WTC11 (cell line): ENCODE data around the gene ZNF277. TPM values are rescaled to one million over a fixed set of nuclear protein-coding genes. Genes with fewer than 3 reads are reported as not detected.

Experiments used
- ATAC-seq: fragments of 200-7000 bp; cut with Tn5 transposase; 2 replicates; pipeline ENCODE4 v1.10.0; 2021; ENCODE audit warnings: mild to moderate bottlenecking, moderate library complexity
- CTCF ChIA-PET: fragments of 300-600 bp; sonication (Branson Sonifier 250); formaldehyde crosslinking; loops from one replicate; lab custom pipeline; 2021; ENCODE audit warnings: antibody characterized with exemption; lab: Charles Lee
- POLR2A ChIA-PET: fragments of 350-600 bp; sonication (Branson Sonifier 250); formaldehyde crosslinking; loops from one replicate; lab custom pipeline; 2021; ENCODE audit warnings: antibody characterized with exemption; lab: Charles Lee
- DNase-seq: peaks from one replicate; pipeline ENCODE4 v3.0.0; 2021; ENCODE audit warnings: low spot score
- H3K27ac Mint-ChIP-seq: 2 replicates; pipeline ENCODE4 v1.8.0; 2021; ENCODE audit warnings: mixed read lengths
- H3K27me3 Mint-ChIP-seq: 2 replicates; pipeline ENCODE4 v1.8.0; 2021; ENCODE audit warnings: low read depth, mild to moderate bottlenecking, moderate library complexity, mixed read lengths
- H3K36me3 Mint-ChIP-seq: 2 replicates; pipeline ENCODE4 v1.8.0; 2021; ENCODE audit warnings: mixed read lengths
- H3K4me1 Mint-ChIP-seq: 2 replicates; pipeline ENCODE4 v1.8.0; 2022; ENCODE audit warnings: mixed read lengths
- H3K4me3 Mint-ChIP-seq: 2 replicates; pipeline ENCODE4 v1.8.0; 2021; ENCODE audit warnings: mild to moderate bottlenecking, moderate library complexity, mixed read lengths
- H3K9me3 Mint-ChIP-seq: 2 replicates; pipeline ENCODE4 v1.8.0; 2021; ENCODE audit warnings: mixed read lengths
- ATF1 ChIP-seq: sonication (generic); formaldehyde crosslinking; IDR thresholded peaks from 2 replicates; pipeline ENCODE4 v1.8.1; 2023; ENCODE audit warnings: mild to moderate bottlenecking, moderate library complexity, missing genetic modification reagents
- CREB1 ChIP-seq: sonication (generic); formaldehyde crosslinking; IDR thresholded peaks from 2 replicates; pipeline ENCODE4 v1.8.0; 2023; ENCODE audit warnings: mild to moderate bottlenecking, missing genetic modification reagents
- E2F1 ChIP-seq: sonication (generic); formaldehyde crosslinking; IDR thresholded peaks from 2 replicates; pipeline ENCODE4 v1.8.0; 2022; ENCODE audit warnings: mild to moderate bottlenecking, missing genetic modification reagents
- EMX1 ChIP-seq: fragments of 250-450 bp; sonication (Bioruptor Pico); IDR thresholded peaks from 2 replicates; pipeline ENCODE4 v1.8.0; 2021; ENCODE audit warnings: mild to moderate bottlenecking
- FOXK1 ChIP-seq: sonication (generic); formaldehyde crosslinking; IDR thresholded peaks from 2 replicates; pipeline ENCODE4 v1.8.0; 2022; ENCODE audit warnings: mild to moderate bottlenecking, moderate library complexity, missing genetic modification reagents
- IRF1 ChIP-seq: sonication (generic); formaldehyde crosslinking; IDR thresholded peaks from 2 replicates; pipeline ENCODE4 v1.8.0; 2023; ENCODE audit warnings: missing genetic modification reagents
- IRF2 ChIP-seq: sonication (generic); formaldehyde crosslinking; IDR thresholded peaks from 2 replicates; pipeline ENCODE4 v1.8.0; 2022; ENCODE audit warnings: low read depth, missing genetic modification reagents, borderline replicate concordance
- JUN ChIP-seq: sonication (generic); formaldehyde crosslinking; IDR thresholded peaks from 2 replicates; pipeline ENCODE4 v1.8.0; 2023; ENCODE audit warnings: mild to moderate bottlenecking, missing genetic modification reagents
- MLX ChIP-seq: sonication (generic); formaldehyde crosslinking; IDR thresholded peaks from 2 replicates; pipeline ENCODE4 v1.8.1; 2023; ENCODE audit warnings: mild to moderate bottlenecking, missing genetic modification reagents, moderate library complexity
- MXD4 ChIP-seq: fragments of 250-450 bp; sonication (Bioruptor Pico); IDR thresholded peaks from 2 replicates; pipeline ENCODE4 v1.8.0; 2021; ENCODE audit warnings: mild to moderate bottlenecking, moderate library complexity, borderline replicate concordance
- NFE2L1 ChIP-seq: sonication (generic); formaldehyde crosslinking; IDR thresholded peaks from 2 replicates; pipeline ENCODE4 v1.8.1; 2023; ENCODE audit warnings: missing genetic modification reagents
- NR2C2 ChIP-seq: sonication (generic); formaldehyde crosslinking; IDR thresholded peaks from 2 replicates; pipeline ENCODE4 v1.8.0; 2022; ENCODE audit warnings: mild to moderate bottlenecking, missing genetic modification reagents
- OVOL2 ChIP-seq: fragments of 250-450 bp; sonication (Bioruptor Pico); IDR thresholded peaks from 2 replicates; pipeline ENCODE4 v1.9.0; 2021; ENCODE audit warnings: mild to moderate bottlenecking, borderline replicate concordance
- SMAD3 ChIP-seq: sonication (generic); formaldehyde crosslinking; IDR thresholded peaks from 2 replicates; pipeline ENCODE4 v1.8.0; 2022; ENCODE audit warnings: missing genetic modification reagents, mild to moderate bottlenecking, borderline replicate concordance
- SOX15 ChIP-seq: fragments of 250-450 bp; sonication (Bioruptor Pico); IDR thresholded peaks from 2 replicates; pipeline ENCODE4 v1.9.0; 2021; ENCODE audit warnings: mild to moderate bottlenecking
- ZBTB43 ChIP-seq: sonication (generic); formaldehyde crosslinking; IDR thresholded peaks from 2 replicates; pipeline ENCODE4 v1.8.1; 2023; ENCODE audit warnings: mild to moderate bottlenecking, missing genetic modification reagents
- ZNF232 ChIP-seq: sonication (generic); formaldehyde crosslinking; IDR thresholded peaks from 2 replicates; pipeline ENCODE4 v1.8.0; 2022; ENCODE audit warnings: mild to moderate bottlenecking, missing genetic modification reagents
- ZNF416 ChIP-seq: fragments of 250-450 bp; sonication (Bioruptor Pico); IDR thresholded peaks from 2 replicates; pipeline ENCODE4 v1.9.0; 2021; ENCODE audit warnings: mild to moderate bottlenecking, inconsistent platforms
- ZNF671 ChIP-seq: fragments of 250-450 bp; sonication (Bioruptor Pico); IDR thresholded peaks from 2 replicates; pipeline ENCODE4 v1.8.0; 2021; ENCODE audit warnings: mild to moderate bottlenecking
- total RNA-seq: library from RNA; stranded (reverse); gene quantifications from 3 replicates; pipeline ENCODE4 v1.2.3, GENCODE V29; 2021
- TF ChIP-seq, protein P1 (sequence below): sonication (generic); formaldehyde crosslinking; IDR thresholded peaks from 2 replicates; pipeline ENCODE4 v1.8.1; 2023; ENCODE audit warnings: mild to moderate bottlenecking, missing genetic modification reagents
- TF ChIP-seq, protein P2 (sequence below): sonication (generic); formaldehyde crosslinking; IDR thresholded peaks from 2 replicates; pipeline ENCODE4 v1.8.1; 2023; ENCODE audit warnings: mild to moderate bottlenecking, missing genetic modification reagents, moderate library complexity
- TF ChIP-seq, protein P3 (sequence below): fragments of 250-450 bp; sonication (Bioruptor Pico); IDR thresholded peaks from 2 replicates; pipeline ENCODE4 v1.9.0; 2021; ENCODE audit warnings: mild to moderate bottlenecking, borderline replicate concordance

Gene ZNF277
- total RNA-seq, 1 experiment from 2014 or later = 22.5 TPM

- no peak for TF ChIP-seq E2F1 (CRISPR knock-in tag)
- no peak for TF ChIP-seq EMX1 (CRISPR knock-in tag)
- TF ChIP-seq IRF2 (CRISPR knock-in tag) = no peak
These were observed 175.0 kb downstream of the ZNF277 start (continued) for GRCh38 chr7:112381311-112382091.

- Mint-ChIP-seq H3K27me3 (no peaks in the 10 kb centered on the region), H3K9me3 (peaks cover 10% of the 10 kb centered on the region), H3K27ac (no peak overlapping the region), H3K36me3 (no peaks in the 10 kb centered on the region), H3K4me3 (no peak overlapping the region), H3K4me1 (peaks cover 6% of the 10 kb centered on the region)
- POLR2A ChIA-PET = no interaction called here
- ATAC-seq (peak; percentile 82), DNase-seq (no peak)
- TF ChIP-seq FOXK1 = no peak
- no peak for TF ChIP-seq NR2C2
- no peak for TF ChIP-seq EMX1 (CRISPR knock-in tag)
- no peak for TF ChIP-seq NFE2L1 (CRISPR knock-in tag)
- no peak for TF ChIP-seq ZNF232 (CRISPR knock-in tag)
- CTCF ChIA-PET = interaction anchor here (1.2 kb wide), 1 partner anchor 430 kb away, joined by 3 read pairs; no protein-coding TSS in a partner anchor
These were observed 177.3 kb downstream of the ZNF277 start for GRCh38 chr7:112383671-112384417.

GRCh38 chr7:112385516-112385915, 179.0 kb downstream of the ZNF277 start:
- Mint-ChIP-seq H3K27me3 (no peaks in the 10 kb centered on the region), H3K4me1 (peaks cover 6% of the 10 kb centered on the region), H3K9me3 (peaks cover 10% of the 10 kb centered on the region), H3K4me3 (no peak overlapping the region), H3K27ac (no peak overlapping the region), H3K36me3 (no peaks in the 10 kb centered on the region)
- TF ChIP-seq, protein P1, sequence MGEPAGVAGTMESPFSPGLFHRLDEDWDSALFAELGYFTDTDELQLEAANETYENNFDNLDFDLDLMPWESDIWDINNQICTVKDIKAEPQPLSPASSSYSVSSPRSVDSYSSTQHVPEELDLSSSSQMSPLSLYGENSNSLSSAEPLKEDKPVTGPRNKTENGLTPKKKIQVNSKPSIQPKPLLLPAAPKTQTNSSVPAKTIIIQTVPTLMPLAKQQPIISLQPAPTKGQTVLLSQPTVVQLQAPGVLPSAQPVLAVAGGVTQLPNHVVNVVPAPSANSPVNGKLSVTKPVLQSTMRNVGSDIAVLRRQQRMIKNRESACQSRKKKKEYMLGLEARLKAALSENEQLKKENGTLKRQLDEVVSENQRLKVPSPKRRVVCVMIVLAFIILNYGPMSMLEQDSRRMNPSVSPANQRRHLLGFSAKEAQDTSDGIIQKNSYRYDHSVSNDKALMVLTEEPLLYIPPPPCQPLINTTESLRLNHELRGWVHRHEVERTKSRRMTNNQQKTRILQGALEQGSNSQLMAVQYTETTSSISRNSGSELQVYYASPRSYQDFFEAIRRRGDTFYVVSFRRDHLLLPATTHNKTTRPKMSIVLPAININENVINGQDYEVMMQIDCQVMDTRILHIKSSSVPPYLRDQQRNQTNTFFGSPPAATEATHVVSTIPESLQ (CRISPR knock-in tag) = no peak
- TF ChIP-seq ATF1 (CRISPR knock-in tag) (no peak), JUN (no peak), IRF1 (CRISPR knock-in tag) (no peak), ZNF671 (CRISPR knock-in tag) (no peak), CREB1 (no peak), MLX (CRISPR knock-in tag) (no peak), ZBTB43 (no peak), ZNF416 (CRISPR knock-in tag) (no peak), SMAD3 (CRISPR knock-in tag) (no peak), OVOL2 (CRISPR knock-in tag) (no peak), SOX15 (CRISPR knock-in tag) (no peak), MXD4 (no peak)
- TF ChIP-seq, protein P2, sequence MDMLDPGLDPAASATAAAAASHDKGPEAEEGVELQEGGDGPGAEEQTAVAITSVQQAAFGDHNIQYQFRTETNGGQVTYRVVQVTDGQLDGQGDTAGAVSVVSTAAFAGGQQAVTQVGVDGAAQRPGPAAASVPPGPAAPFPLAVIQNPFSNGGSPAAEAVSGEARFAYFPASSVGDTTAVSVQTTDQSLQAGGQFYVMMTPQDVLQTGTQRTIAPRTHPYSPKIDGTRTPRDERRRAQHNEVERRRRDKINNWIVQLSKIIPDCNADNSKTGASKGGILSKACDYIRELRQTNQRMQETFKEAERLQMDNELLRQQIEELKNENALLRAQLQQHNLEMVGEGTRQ = no peak
- TF ChIP-seq, protein P3, sequence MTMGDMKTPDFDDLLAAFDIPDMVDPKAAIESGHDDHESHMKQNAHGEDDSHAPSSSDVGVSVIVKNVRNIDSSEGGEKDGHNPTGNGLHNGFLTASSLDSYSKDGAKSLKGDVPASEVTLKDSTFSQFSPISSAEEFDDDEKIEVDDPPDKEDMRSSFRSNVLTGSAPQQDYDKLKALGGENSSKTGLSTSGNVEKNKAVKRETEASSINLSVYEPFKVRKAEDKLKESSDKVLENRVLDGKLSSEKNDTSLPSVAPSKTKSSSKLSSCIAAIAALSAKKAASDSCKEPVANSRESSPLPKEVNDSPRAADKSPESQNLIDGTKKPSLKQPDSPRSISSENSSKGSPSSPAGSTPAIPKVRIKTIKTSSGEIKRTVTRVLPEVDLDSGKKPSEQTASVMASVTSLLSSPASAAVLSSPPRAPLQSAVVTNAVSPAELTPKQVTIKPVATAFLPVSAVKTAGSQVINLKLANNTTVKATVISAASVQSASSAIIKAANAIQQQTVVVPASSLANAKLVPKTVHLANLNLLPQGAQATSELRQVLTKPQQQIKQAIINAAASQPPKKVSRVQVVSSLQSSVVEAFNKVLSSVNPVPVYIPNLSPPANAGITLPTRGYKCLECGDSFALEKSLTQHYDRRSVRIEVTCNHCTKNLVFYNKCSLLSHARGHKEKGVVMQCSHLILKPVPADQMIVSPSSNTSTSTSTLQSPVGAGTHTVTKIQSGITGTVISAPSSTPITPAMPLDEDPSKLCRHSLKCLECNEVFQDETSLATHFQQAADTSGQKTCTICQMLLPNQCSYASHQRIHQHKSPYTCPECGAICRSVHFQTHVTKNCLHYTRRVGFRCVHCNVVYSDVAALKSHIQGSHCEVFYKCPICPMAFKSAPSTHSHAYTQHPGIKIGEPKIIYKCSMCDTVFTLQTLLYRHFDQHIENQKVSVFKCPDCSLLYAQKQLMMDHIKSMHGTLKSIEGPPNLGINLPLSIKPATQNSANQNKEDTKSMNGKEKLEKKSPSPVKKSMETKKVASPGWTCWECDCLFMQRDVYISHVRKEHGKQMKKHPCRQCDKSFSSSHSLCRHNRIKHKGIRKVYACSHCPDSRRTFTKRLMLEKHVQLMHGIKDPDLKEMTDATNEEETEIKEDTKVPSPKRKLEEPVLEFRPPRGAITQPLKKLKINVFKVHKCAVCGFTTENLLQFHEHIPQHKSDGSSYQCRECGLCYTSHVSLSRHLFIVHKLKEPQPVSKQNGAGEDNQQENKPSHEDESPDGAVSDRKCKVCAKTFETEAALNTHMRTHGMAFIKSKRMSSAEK = no peak
- ATAC-seq (no peak), DNase-seq (no peak)
- ChIA-PET CTCF (no interaction called here), POLR2A (no interaction called here)
